Measurements from ENCODE around the gene TSHR.

DNA sequence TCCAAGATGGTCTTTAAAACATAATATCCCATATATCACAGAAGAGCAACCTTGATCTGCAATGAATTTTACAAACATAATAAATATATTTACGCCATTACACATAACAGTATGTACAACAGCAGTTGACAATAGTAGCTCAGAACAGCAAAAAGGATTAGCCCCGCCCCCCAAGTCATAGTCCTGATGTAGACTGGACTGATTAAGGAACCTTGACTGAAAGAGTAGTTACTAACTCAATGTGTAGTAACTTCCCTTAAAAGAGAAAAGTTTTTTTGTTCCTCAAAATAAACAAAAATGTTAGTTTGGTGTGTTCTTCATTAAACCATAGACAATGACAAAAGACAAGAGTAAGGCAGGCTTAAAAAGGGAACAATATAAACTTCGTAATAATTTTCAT, 220.8 kb downstream of the TSHR start:
- TF ChIP-seq POLR2A (IDR thresholded peaks at IDR 0.05; ENCODE audit: low read length) (no peak), GATA1 (IDR thresholded peaks at IDR 0.05; ENCODE audit: low read depth, low read length) (no peak)
